ENCODE measurements around the gene TLE2. TPM values are rescaled to one million over a fixed set of nuclear protein-coding genes. Genes with fewer than 3 reads are reported as not detected.
A peak's percentile ranks its signal among the peaks of the same experiment; 100 is the strongest.

The TLE2 gene
- total RNA-seq, 1 experiment from 2014 or later: 35.6 TPM

GRCh38 chr19:2977746-2978138 lies 51.3 kb downstream of the TLE2 start:
- TSS peak; percentile 91 for BruUV-seq (replicated peaks)
- peak overlapping the region; percentile 99 for H3K4me2 ChIP-seq (ENCODE audit: low read length)
- H3K9ac ChIP-seq (ENCODE audit: low read length): peak overlapping the region; percentile 47
- POLR2A ChIA-PET: interaction anchor here (0.5 to 1.9 kb wide), 4 partner anchors 27 to 298 kb away, joined by 3 to 7 read pairs (median 4); no protein-coding TSS in a partner anchor
- peak overlapping the region; percentile 60 to 63 for H3K4me3 ChIP-seq (replicated peaks in 1 of 2; ENCODE audit: low read depth in 1 of 2, low read length in 2 of 2)
- CTCF ChIA-PET: interaction anchor here (0.5 to 1.5 kb wide), 4 partner anchors 15 to 126 kb away, joined by 3 to 8 read pairs (median 4); no protein-coding TSS in a partner anchor
- peak; percentile 63 for ATAC-seq
- DNase-seq (ENCODE audit: low read depth, low spot score): no peak
- no peaks in the 10 kb centered on the region for H3K79me2 ChIP-seq (ENCODE audit: insufficient read depth, low read length)
- H3K36me3 ChIP-seq (ENCODE audit: control insufficient read depth in 1 of 2, insufficient read depth in 2 of 2, low read length in 2 of 2): no peaks in the 10 kb centered on the region
- intact Hi-C loops (cut with micrococcal nuclease): no loop called here
- no peak overlapping the region for H2AFZ ChIP-seq (ENCODE audit: low read depth, low read length, poor library complexity, severe bottlenecking)
- no peaks in the 10 kb centered on the region for H3K9me3 ChIP-seq (ENCODE audit: control insufficient read depth in 1 of 2, insufficient read depth in 1 of 2, low read depth in 1 of 2, low read length in 2 of 2)
- no peaks in the 10 kb centered on the region for H3K9me2 ChIP-seq (ENCODE audit: insufficient read depth)
- no peak for TF ChIP-seq CEBPB (IDR thresholded peaks at IDR 0.05; ENCODE audit: low read depth)
- TF ChIP-seq TCF7L2 (IDR thresholded peaks at IDR 0.05; ENCODE audit: borderline replicate concordance, extremely low read depth, insufficient read depth, insufficient read length): no peak
- no peak for TF ChIP-seq RAD21 (IDR thresholded peaks at IDR 0.05; ENCODE audit: low read depth)
- no peak for TF ChIP-seq POLR2AphosphoS5 (IDR thresholded peaks at IDR 0.05; ENCODE audit: low read depth, low read length)
- no peak for TF ChIP-seq MAX (IDR thresholded peaks at IDR 0.05)
- no peak for TF ChIP-seq EGR1 (IDR thresholded peaks at IDR 0.05; ENCODE audit: low read depth)
- no peak for TF ChIP-seq FOSL1 (IDR thresholded peaks at IDR 0.05; ENCODE audit: low read depth)
- no peak for TF ChIP-seq ZBTB33 (IDR thresholded peaks at IDR 0.05; ENCODE audit: extremely low read depth, insufficient replicate concordance, low read length)
- TF ChIP-seq ELF1 (IDR thresholded peaks at IDR 0.05; ENCODE audit: borderline replicate concordance, low read depth): no peak
- TF ChIP-seq REST (IDR thresholded peaks at IDR 0.05; ENCODE audit: low read depth): no peak
- no peak for TF ChIP-seq SP1 (IDR thresholded peaks at IDR 0.05; ENCODE audit: low read depth)
- no peak for TF ChIP-seq CTCF (IDR thresholded peaks at IDR 0.05 in 2 of 3, conservative IDR thresholded peaks at IDR 0.05 in 1 of 3; ENCODE audit: borderline replicate concordance in 1 of 3, insufficient read depth in 1 of 3, low read depth in 2 of 3, low read length in 2 of 3)
- TF ChIP-seq ZFX (IDR thresholded peaks at IDR 0.05): no peak
- no peak for TF ChIP-seq CBX3 (IDR thresholded peaks at IDR 0.05; ENCODE audit: low read depth)
- TF ChIP-seq EZH2 (IDR thresholded peaks at IDR 0.05): no peak
- TF ChIP-seq ATF3 (IDR thresholded peaks at IDR 0.05): no peak
- no peak for TF ChIP-seq SIN3A (IDR thresholded peaks at IDR 0.05; ENCODE audit: low read depth)
- H3K4me1 ChIP-seq (ENCODE audit: control insufficient read depth in 1 of 2, insufficient read depth in 2 of 2, low read length in 2 of 2): peaks cover 13 to 22% of the 10 kb centered on the region in 2 experiments
- peak overlapping the region; percentile 56 for H3K27ac ChIP-seq (ENCODE audit: low read depth, low read length)
- RAD21 ChIA-PET (ENCODE audit: low non-redundant PET in 1 of 2, low total read pairs in 2 of 2, uncharacterized antibody in 2 of 2, unreplicated experiment in 2 of 2): interaction anchor here in 1 of 2 experiments (0.7 to 0.9 kb wide), 2 partner anchors 27 to 827 kb away, joined by 3 to 4 read pairs; no protein-coding TSS in a partner anchor
- H4K20me1 ChIP-seq (ENCODE audit: insufficient read depth): no peaks in the 10 kb centered on the region
- no peaks in the 10 kb centered on the region for H3K27me3 ChIP-seq (ENCODE audit: insufficient read depth, low read length)

Data from HCT116 (cell line).